ENCODE measurements around the gene NSL1. TPM values are rescaled to one million over a fixed set of nuclear protein-coding genes. Genes with fewer than 3 reads are reported as not detected.

NSL1 gene
- total and polyA plus RNA-seq, 2 donors (not counting 1 experiment from before 2014, with no cell fraction given) = 20.5 to 45.9 TPM

DNA sequence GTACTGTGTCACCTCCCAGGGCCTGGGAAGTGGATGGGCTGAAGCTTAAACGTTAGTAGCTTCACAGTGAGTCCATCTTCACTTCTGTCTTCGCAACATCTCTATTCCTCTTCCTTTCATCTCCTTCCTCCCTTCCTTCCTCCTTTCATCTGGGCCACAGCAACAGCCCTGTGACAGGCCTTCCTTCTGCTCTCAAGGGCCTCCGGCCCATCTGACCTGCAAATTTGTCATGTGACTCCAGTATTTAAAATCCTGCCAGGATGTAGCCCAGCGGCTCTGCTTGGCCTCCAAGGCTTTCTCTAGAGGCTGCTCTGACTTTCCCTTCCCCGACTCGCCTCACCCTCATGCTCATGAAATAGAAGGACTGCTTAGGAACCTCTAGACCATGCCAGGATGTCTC, 81.0 kb downstream of the NSL1 start:
- CTCF ChIA-PET = no interaction called here
- Histone ChIP-seq H3K9me3 (ENCODE audit: control extremely low read depth in 1 of 3, control insufficient read depth in 2 of 3, insufficient read depth in 1 of 3, low read length in 2 of 3) (no peaks in the 10 kb centered on the region), H3K36me3 (replicated peaks in 1 of 2; ENCODE audit: control extremely low read depth in 1 of 2, control insufficient read depth in 1 of 2, extremely low read depth in 1 of 2, insufficient read depth in 2 of 2, low read length in 1 of 2) (no peaks in the 10 kb centered on the region), H3K9ac (ENCODE audit: low read length) (no peak overlapping the region), H3K4me1 (ENCODE audit: control insufficient read depth in 2 of 2, insufficient read depth in 2 of 2, low read length in 2 of 2) (no peaks in the 10 kb centered on the region), H2AFZ (ENCODE audit: insufficient read depth, low read depth, low read length, poor library complexity, severe bottlenecking) (no peak overlapping the region), H3K4me2 (replicated peaks; ENCODE audit: low read depth, low read length, poor library complexity, severe bottlenecking) (no peak overlapping the region), H3K27ac (ENCODE audit: low read length in 2 of 2) (no peak overlapping the region), H3K4me3 (ENCODE audit: control extremely low read depth in 1 of 5, extremely low read depth in 1 of 5, insufficient read depth in 1 of 5, low read depth in 2 of 5, low read length in 4 of 5) (no peak overlapping the region), H4K20me1 (ENCODE audit: control insufficient read depth, insufficient read depth, low read length, poor library complexity, severe bottlenecking) (no peaks in the 10 kb centered on the region), H3K27me3 (replicated peaks in 1 of 4; ENCODE audit: control extremely low read depth in 1 of 4, control insufficient read depth in 3 of 4, insufficient read depth in 4 of 4, low read length in 3 of 4) (no peaks in the 10 kb centered on the region), H3K79me2 (ENCODE audit: control insufficient read depth, insufficient read depth, low read length) (no peaks in the 10 kb centered on the region)
- Mint-ChIP-seq H3K27ac (no peak overlapping the region), H3K9me3 (ENCODE audit: insufficient read depth) (no peaks in the 10 kb centered on the region), H3K4me3 (no peak overlapping the region), H3K4me1 (no peaks in the 10 kb centered on the region), H3K27me3 (no peaks in the 10 kb centered on the region)
- TF ChIP-seq EZH2 (IDR thresholded peaks at IDR 0.05; ENCODE audit: borderline replicate concordance, insufficient read depth, low read depth, low read length, poor library complexity, severe bottlenecking) = no peak
- ATAC-seq (ENCODE audit: low read depth) (no peak), DNase-seq (no peak)
- intact Hi-C loops (cut with micrococcal nuclease) = no loop called here
- WGBS (ENCODE audit: insufficient coverage) = 63% methylated on average over 6 of the region's 6 CpGs
- POLR2A ChIA-PET = no interaction called here

DNA sequence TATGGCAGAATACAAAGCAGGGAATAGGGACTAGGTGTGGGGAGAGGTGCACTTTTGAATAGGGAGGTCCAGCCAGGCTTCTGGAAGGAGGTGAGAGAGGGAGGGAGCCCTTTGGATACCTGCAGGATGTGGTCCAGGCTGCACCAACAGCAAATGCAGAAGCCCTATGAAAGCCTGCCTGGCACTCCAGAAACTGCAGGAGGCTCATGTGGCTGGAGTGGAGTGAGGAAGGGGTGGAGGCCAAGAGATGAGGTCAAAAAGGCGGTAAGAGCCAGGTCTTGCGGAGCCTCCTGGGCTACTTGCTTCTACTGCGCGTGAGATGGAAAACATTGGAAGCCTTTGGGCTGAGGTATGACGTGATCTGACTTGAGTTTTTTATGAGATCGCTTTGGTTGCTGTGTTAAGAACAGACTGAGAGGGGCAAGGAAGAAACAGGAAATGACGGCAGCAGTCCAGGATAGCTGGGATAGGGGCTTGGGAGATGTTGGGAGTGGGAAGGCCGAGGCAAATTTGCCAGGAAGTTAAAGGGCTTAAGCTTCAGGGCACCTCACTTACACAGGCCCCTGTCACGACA, 87.5 kb downstream of the NSL1 start:
- H2AFZ ChIP-seq (ENCODE audit: insufficient read depth, low read depth, low read length, poor library complexity, severe bottlenecking) = no peak overlapping the region
- no peaks in the 10 kb centered on the region for H3K9me3 ChIP-seq (ENCODE audit: control extremely low read depth in 1 of 3, control insufficient read depth in 2 of 3, insufficient read depth in 1 of 3, low read length in 2 of 3)
- H3K9ac ChIP-seq (ENCODE audit: low read length) = no peak overlapping the region
- H3K27ac Mint-ChIP-seq = no peak overlapping the region
- no peak overlapping the region for H3K4me3 Mint-ChIP-seq
- peaks cover 13% of the 10 kb centered on the region for H3K4me1 Mint-ChIP-seq
- no peak overlapping the region for H3K27ac ChIP-seq (ENCODE audit: low read length in 2 of 2)
- H3K79me2 ChIP-seq (ENCODE audit: control insufficient read depth, insufficient read depth, low read length) = no peaks in the 10 kb centered on the region
- H4K20me1 ChIP-seq (ENCODE audit: control insufficient read depth, insufficient read depth, low read length, poor library complexity, severe bottlenecking) = no peaks in the 10 kb centered on the region
- WGBS (ENCODE audit: insufficient coverage) = 92% methylated on average over 8 of the region's 9 CpGs
- no peaks in the 10 kb centered on the region for H3K27me3 Mint-ChIP-seq
- no peak for DNase-seq
- no peak overlapping the region for H3K4me3 ChIP-seq (ENCODE audit: control extremely low read depth in 1 of 5, extremely low read depth in 1 of 5, insufficient read depth in 1 of 5, low read depth in 2 of 5, low read length in 4 of 5)
- intact Hi-C loops (cut with micrococcal nuclease) = no loop called here
- POLR2A ChIA-PET = interaction anchor here (0.5 kb wide), 1 partner anchor 136 kb away, joined by 3 read pairs; no protein-coding TSS in a partner anchor
- no peaks in the 10 kb centered on the region for H3K27me3 ChIP-seq (replicated peaks in 1 of 4; ENCODE audit: control extremely low read depth in 1 of 4, control insufficient read depth in 3 of 4, insufficient read depth in 4 of 4, low read length in 3 of 4)
- no peaks in the 10 kb centered on the region for H3K36me3 ChIP-seq (replicated peaks in 1 of 2; ENCODE audit: control extremely low read depth in 1 of 2, control insufficient read depth in 1 of 2, extremely low read depth in 1 of 2, insufficient read depth in 2 of 2, low read length in 1 of 2)
- peaks cover 9 to 19% of the 10 kb centered on the region in 2 donors for H3K4me1 ChIP-seq (ENCODE audit: control insufficient read depth in 2 of 2, insufficient read depth in 2 of 2, low read length in 2 of 2)
- CTCF ChIA-PET = interaction anchor here (0.9 to 2.2 kb wide), 2 partner anchors 227 to 247 kb away, joined by 3 to 4 read pairs; no protein-coding TSS in a partner anchor
- no peaks in the 10 kb centered on the region for H3K9me3 Mint-ChIP-seq (ENCODE audit: insufficient read depth)
- H3K4me2 ChIP-seq (replicated peaks; ENCODE audit: low read depth, low read length, poor library complexity, severe bottlenecking) = no peak overlapping the region
- ATAC-seq (ENCODE audit: low read depth) = no peak
- TF ChIP-seq, protein P1, sequence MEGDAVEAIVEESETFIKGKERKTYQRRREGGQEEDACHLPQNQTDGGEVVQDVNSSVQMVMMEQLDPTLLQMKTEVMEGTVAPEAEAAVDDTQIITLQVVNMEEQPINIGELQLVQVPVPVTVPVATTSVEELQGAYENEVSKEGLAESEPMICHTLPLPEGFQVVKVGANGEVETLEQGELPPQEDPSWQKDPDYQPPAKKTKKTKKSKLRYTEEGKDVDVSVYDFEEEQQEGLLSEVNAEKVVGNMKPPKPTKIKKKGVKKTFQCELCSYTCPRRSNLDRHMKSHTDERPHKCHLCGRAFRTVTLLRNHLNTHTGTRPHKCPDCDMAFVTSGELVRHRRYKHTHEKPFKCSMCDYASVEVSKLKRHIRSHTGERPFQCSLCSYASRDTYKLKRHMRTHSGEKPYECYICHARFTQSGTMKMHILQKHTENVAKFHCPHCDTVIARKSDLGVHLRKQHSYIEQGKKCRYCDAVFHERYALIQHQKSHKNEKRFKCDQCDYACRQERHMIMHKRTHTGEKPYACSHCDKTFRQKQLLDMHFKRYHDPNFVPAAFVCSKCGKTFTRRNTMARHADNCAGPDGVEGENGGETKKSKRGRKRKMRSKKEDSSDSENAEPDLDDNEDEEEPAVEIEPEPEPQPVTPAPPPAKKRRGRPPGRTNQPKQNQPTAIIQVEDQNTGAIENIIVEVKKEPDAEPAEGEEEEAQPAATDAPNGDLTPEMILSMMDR (IDR thresholded peaks at IDR 0.05) = no peak
- no peak for TF ChIP-seq EZH2 (IDR thresholded peaks at IDR 0.05; ENCODE audit: borderline replicate concordance, insufficient read depth, low read depth, low read length, poor library complexity, severe bottlenecking)

All from B cell (primary cell).